Keratinocyte (primary cell): ENCODE data around the gene KANSL1. TPM values are rescaled to one million over a fixed set of nuclear protein-coding genes. Genes with fewer than 3 reads are reported as not detected.

Source experiments
- DNase-seq: peaks from one replicate; pipeline ENCODE4 v3.0.0-alpha.2; 2011; ENCODE audit warnings: low read depth, missing footprints, low spot score
- FAIRE-seq: peaks from 2 replicates; lab custom pipeline; 2011; peaks lifted over from hg19 to GRCh38; lab: Jason Lieb, UNC
- H2AFZ ChIP-seq: 2 replicates; pipeline ENCODE4 v1.6.0; 2012; ENCODE audit warnings: low read length, control low read depth, inconsistent platforms; ENCODE audit not compliant: control insufficient read depth
- H3K27ac ChIP-seq: 2 replicates; pipeline ENCODE4 v1.5.1; 2011; ENCODE audit warnings: low read length; ENCODE audit not compliant: control insufficient read depth, insufficient read depth
- H3K27me3 ChIP-seq: 3 replicates; pipeline ENCODE4 v1.6.0; 2011; ENCODE audit warnings: low read length; ENCODE audit not compliant: control insufficient read depth, insufficient read depth; ENCODE audit errors: extremely low read depth
- H3K36me3 ChIP-seq, 2 experiments: 2 replicates in 1 of 2; 3 replicates in 1 of 2; pipeline ENCODE4 v1.5.1; 2011; ENCODE audit warnings: low read length in 2 of 2, mild to moderate bottlenecking in 1 of 2; ENCODE audit not compliant: control insufficient read depth in 2 of 2, insufficient read depth in 2 of 2; ENCODE audit errors: extremely low read depth in 1 of 2
- H3K4me1 ChIP-seq: 3 replicates; pipeline ENCODE4 v1.5.1; 2011; ENCODE audit warnings: low read length; ENCODE audit not compliant: control insufficient read depth, insufficient read depth; ENCODE audit errors: extremely low read depth
- H3K4me2 ChIP-seq: 3 replicates; pipeline ENCODE4 v1.6.0; 2011; ENCODE audit warnings: low read depth, low read length; ENCODE audit not compliant: control insufficient read depth, insufficient read depth; ENCODE audit errors: extremely low read depth
- H3K4me3 ChIP-seq, 3 experiments: fragments of 200-600 bp in 1 of 3; sonication (generic) in 1 of 3; 2 replicates in 2 of 3; 3 replicates in 1 of 3; pipeline ENCODE4 v1.5.1; 2011 to 2016; ENCODE audit warnings: low read length in 3 of 3, mild to moderate bottlenecking in 3 of 3, control low read depth in 2 of 3, inconsistent platforms in 1 of 3, low read depth in 1 of 3, mixed read lengths in 1 of 3, mixed run types in 1 of 3, moderate library complexity in 1 of 3; ENCODE audit not compliant: control insufficient read depth in 2 of 3, insufficient read depth in 2 of 3; ENCODE audit errors: extremely low read depth in 1 of 3
- H3K79me2 ChIP-seq: 2 replicates; pipeline ENCODE4 v1.6.0; 2012; ENCODE audit warnings: low read length; ENCODE audit not compliant: control insufficient read depth, insufficient read depth
- H3K9ac ChIP-seq: 3 replicates; pipeline ENCODE4 v1.6.0; 2011; ENCODE audit warnings: low read length; ENCODE audit not compliant: control insufficient read depth, insufficient read depth; ENCODE audit errors: extremely low read depth
- H3K9me1 ChIP-seq: 3 replicates; pipeline ENCODE4 v1.6.0; 2011; ENCODE audit warnings: low read length; ENCODE audit not compliant: control insufficient read depth, insufficient read depth; ENCODE audit errors: extremely low read depth
- H3K9me3 ChIP-seq: 2 replicates; pipeline ENCODE4 v1.5.1; 2012; ENCODE audit warnings: low read depth, low read length; ENCODE audit not compliant: control insufficient read depth
- H4K20me1 ChIP-seq: 3 replicates; pipeline ENCODE4 v1.6.0; 2011; ENCODE audit warnings: low read length; ENCODE audit not compliant: control insufficient read depth, insufficient read depth; ENCODE audit errors: extremely low read depth
- CTCF ChIP-seq, 3 experiments: IDR thresholded peaks in 1 of 3; conservative IDR thresholded peaks in 1 of 3; optimal IDR thresholded peaks in 1 of 3; 2 replicates in 2 of 3; 3 replicates in 1 of 3; pipeline versions ENCODE3 to v1.5.1; 2011; ENCODE audit warnings: low read length in 3 of 3, mild to moderate bottlenecking in 3 of 3, moderate library complexity in 2 of 3, control low read depth in 1 of 3, inconsistent platforms in 1 of 3; ENCODE audit not compliant: insufficient read depth in 2 of 3; ENCODE audit errors: extremely low read depth in 1 of 3
- EZH2 ChIP-seq: IDR thresholded peaks from one replicate; pipeline ENCODE4 v1.6.1; 2012; ENCODE audit warnings: inconsistent platforms, mild to moderate bottlenecking, low read length, moderate library complexity
- dilution Hi-C: fragments of 300-500 bp; cut with MboI; formaldehyde crosslinking; loops from one replicate; pipeline ENCODE4 v1.7.0; 2020; ENCODE audit warnings: low sequenced_read_pairs; ENCODE audit not compliant: extremely low pct_ligation_motif_present
- polyA plus RNA-seq, 5 experiments: library from polyadenylated mRNA; depleted of rRNA in 3 of 5; stranded (reverse) in 3 of 5; stranded (forward) in 1 of 5; unstranded in 1 of 5; fragments of >200 nt; gene quantifications; 1 replicate in 1 of 5; 2 replicates in 3 of 5; 3 replicates in 1 of 5; pipeline versions ENCODE4 v1.2.1 to v1.2.3, GENCODE V29; 2011 to 2012; ENCODE audit warnings: missing spikeins in 2 of 5, low read depth in 1 of 5, low replicate concordance in 1 of 5

The KANSL1 gene
- polyA plus RNA-seq, 1 donor (not counting 4 experiments of a cell fraction or from before 2014, with no cell fraction given), result 17.6 TPM

- DNase-seq (no peak), FAIRE-seq (no peak)
- Histone ChIP-seq H3K9ac (no peak overlapping the region), H2AFZ (no peak overlapping the region), H4K20me1 (no peaks in the 10 kb centered on the region), H3K9me1 (no peaks in the 10 kb centered on the region), H3K27me3 (peaks cover 20% of the 10 kb centered on the region), H3K79me2 (no peaks in the 10 kb centered on the region), H3K4me1 (no peaks in the 10 kb centered on the region), H3K27ac (no peak overlapping the region), H3K4me2 (no peak overlapping the region), H3K9me3 (no peaks in the 10 kb centered on the region), H3K4me3 (no peak overlapping the region), H3K36me3 (no peaks in the 10 kb centered on the region)
- dilution Hi-C loops, result no loop called here
- TF ChIP-seq EZH2, result no peak
- no peak for TF ChIP-seq CTCF (optimal IDR thresholded peaks at IDR 0.05 in 1 of 3, IDR thresholded peaks at IDR 0.05 in 1 of 3, conservative IDR thresholded peaks at IDR 0.05 in 1 of 3; ENCODE audit: extremely low read depth in 1 of 3, insufficient read depth in 2 of 3, low read length in 3 of 3)
Observed at GRCh38 chr17:45999900-46000290, 193.3 kb downstream of the KANSL1 start.

- no peak for DNase-seq
- no peak for FAIRE-seq
- no peaks in the 10 kb centered on the region for H3K36me3 ChIP-seq
- H3K4me1 ChIP-seq, result no peaks in the 10 kb centered on the region
- H3K4me2 ChIP-seq, result no peak within 1 kb of the TSS
- H2AFZ ChIP-seq, result no peak within 1 kb of the TSS
- no peak within 1 kb of the TSS for H3K27ac ChIP-seq
- H3K9me1 ChIP-seq, result no peaks in the 10 kb centered on the region
- no peaks in the 10 kb centered on the region for H3K9me3 ChIP-seq
- H3K27me3 ChIP-seq, result peaks cover 20% of the 10 kb centered on the region
- no peak within 1 kb of the TSS for H3K9ac ChIP-seq
- no peak for TF ChIP-seq EZH2
- TF ChIP-seq CTCF (optimal IDR thresholded peaks at IDR 0.05 in 1 of 3, IDR thresholded peaks at IDR 0.05 in 1 of 3, conservative IDR thresholded peaks at IDR 0.05 in 1 of 3; ENCODE audit: extremely low read depth in 1 of 3, insufficient read depth in 2 of 3, low read length in 3 of 3), result no peak
- H4K20me1 ChIP-seq, result no peaks in the 10 kb centered on the region
- H3K4me3 ChIP-seq, result no peak within 1 kb of the TSS
- dilution Hi-C loops, result no loop called here
- H3K79me2 ChIP-seq, result no peaks in the 10 kb centered on the region
Observed at GRCh38 chr17:45998987-45999899, 194.0 kb downstream of the KANSL1 start, which contains the start of gene STH. Gene STH (plus strand): TSS chr17:45999250. CDS start chr17:45999280, 30 bp downstream.
